Measurements from ENCODE around the gene INCA1.
A peak's percentile ranks its signal among the peaks of the same experiment; 100 is the strongest.

INCA1 gene

GRCh38 chr17:4998027-4998731 is 857 bp upstream of the INCA1 start:
- Histone ChIP-seq H3K27me3 (replicated peaks; ENCODE audit: control insufficient read depth, insufficient read depth, low read length) (no peaks in the 10 kb centered on the region), H3K36me3 (ENCODE audit: control insufficient read depth, insufficient read depth, low read length) (peaks cover 15% of the 10 kb centered on the region), H3K4me3 (replicated peaks; ENCODE audit: low read depth, low read length) (peak overlapping the region; percentile 96)
- peak; percentile 55 for DNase-seq (ENCODE audit: extremely low read depth, insufficient read length)
- no peak for TF ChIP-seq CTCF (IDR thresholded peaks at IDR 0.05; ENCODE audit: insufficient read depth, low read length, poor library complexity, severe bottlenecking)

GRCh38 chr17:4994081-4994595 is 3.2 kb downstream of the INCA1 start:
- DNase-seq (ENCODE audit: extremely low read depth, insufficient read length): no peak
- Histone ChIP-seq H3K36me3 (ENCODE audit: control insufficient read depth, insufficient read depth, low read length) (no peaks in the 10 kb centered on the region; the same call in 1 of the 2 replicates), H3K4me3 (replicated peaks; ENCODE audit: low read depth, low read length) (no peak overlapping the region), H3K27me3 (replicated peaks; ENCODE audit: control insufficient read depth, insufficient read depth, low read length) (no peaks in the 10 kb centered on the region)
- no peak for TF ChIP-seq CTCF (IDR thresholded peaks at IDR 0.05; ENCODE audit: insufficient read depth, low read length, poor library complexity, severe bottlenecking)

GRCh38 chr17:4987767-4988567 is 9.4 kb downstream of the INCA1 start:
- no peak for TF ChIP-seq CTCF (IDR thresholded peaks at IDR 0.05; ENCODE audit: insufficient read depth, low read length, poor library complexity, severe bottlenecking)
- H3K27me3 ChIP-seq (replicated peaks; ENCODE audit: control insufficient read depth, insufficient read depth, low read length): no peaks in the 10 kb centered on the region
- DNase-seq (ENCODE audit: extremely low read depth, insufficient read length): no peak
- peak overlapping the region; percentile 91 for H3K4me3 ChIP-seq (replicated peaks; ENCODE audit: low read depth, low read length)
- H3K36me3 ChIP-seq (ENCODE audit: control insufficient read depth, insufficient read depth, low read length): no peaks in the 10 kb centered on the region; the same call in 1 of the 2 replicates

- H3K27me3 ChIP-seq (replicated peaks; ENCODE audit: control insufficient read depth, insufficient read depth, low read length): no peaks in the 10 kb centered on the region
- DNase-seq (ENCODE audit: extremely low read depth, insufficient read length): peak; percentile 87
- peak within 1 kb of the TSS; percentile 91 for H3K4me3 ChIP-seq (replicated peaks; ENCODE audit: low read depth, low read length)
- peaks cover 6% of the 10 kb centered on the region for H3K36me3 ChIP-seq (ENCODE audit: control insufficient read depth, insufficient read depth, low read length)
- peak; percentile 46 for TF ChIP-seq CTCF (IDR thresholded peaks at IDR 0.05; ENCODE audit: insufficient read depth, low read length, poor library complexity, severe bottlenecking)
Measured at GRCh38 chr17:4986951-4987766, 10.2 kb downstream of the INCA1 start, which contains the start of gene CAMTA2. Gene CAMTA2, minus strand, starts transcription at chr17:4987675. Its CDS starts 1,453 bp downstream, at chr17:4986222.

- DNase-seq (ENCODE audit: extremely low read depth, insufficient read length): no peak
- peaks cover 9% of the 10 kb centered on the region for H3K36me3 ChIP-seq (ENCODE audit: control insufficient read depth, insufficient read depth, low read length)
- TF ChIP-seq CTCF (IDR thresholded peaks at IDR 0.05; ENCODE audit: insufficient read depth, low read length, poor library complexity, severe bottlenecking): no peak
Measured at GRCh38 chr17:4986403-4986802, 10.9 kb downstream of the INCA1 start.

More at GRCh38 chr17:4986403-4986802, 10.9 kb downstream of the INCA1 start:
- Histone ChIP-seq H3K27me3 (replicated peaks; ENCODE audit: control insufficient read depth, insufficient read depth, low read length) (no peaks in the 10 kb centered on the region), H3K4me3 (replicated peaks; ENCODE audit: low read depth, low read length) (peak overlapping the region; percentile 91)

Data from GM06990 (cell line).